ENCODE data around the gene ZNF483.
"Not testable (repeated sequence)": the region's sequence is repeated elsewhere in the genome, so short reads cannot be mapped to it uniquely, and the experiment has no call there.

ZNF483 gene

DNA sequence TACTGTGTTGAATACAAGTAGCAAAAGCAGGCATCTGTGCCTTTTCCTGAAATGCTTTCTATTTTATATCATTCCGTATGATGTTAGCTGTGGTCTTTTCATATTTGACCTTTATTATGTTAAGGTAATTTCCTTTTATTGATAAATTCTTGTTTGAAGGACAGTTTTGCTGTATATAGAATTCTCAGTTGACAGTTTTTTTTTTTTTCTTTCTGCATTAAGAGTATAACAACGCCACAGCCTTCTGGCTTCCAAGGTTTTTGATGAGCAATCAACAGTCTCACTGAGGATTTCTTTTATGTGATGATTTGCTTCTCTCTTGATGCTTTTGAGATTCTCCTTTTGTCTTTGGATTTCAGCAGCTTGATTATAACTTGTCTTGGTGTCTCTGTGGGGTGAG, 23.6 kb downstream of the ZNF483 start:
- no peak for DNase-seq

DNA sequence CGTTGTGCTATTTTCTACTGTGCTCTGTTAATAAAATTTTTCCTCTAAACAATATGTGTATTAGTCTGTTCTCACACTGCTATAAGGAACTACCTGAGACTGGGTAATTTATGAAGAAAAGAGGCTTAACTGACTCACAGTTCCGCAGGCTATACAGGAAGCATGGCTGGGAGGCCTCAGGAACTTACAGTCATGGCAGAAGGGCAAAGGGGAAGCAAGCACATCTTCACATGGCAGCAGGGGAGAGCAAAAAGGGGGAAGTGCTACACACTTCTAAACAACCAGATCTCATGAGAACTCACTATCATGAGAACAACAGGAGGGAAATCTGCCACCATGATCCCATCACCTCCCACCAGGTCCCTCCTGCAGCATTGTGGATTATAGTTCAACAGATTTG, 30.4 kb downstream of the ZNF483 start:
- DNase-seq: not testable (repeated sequence)

DNA sequence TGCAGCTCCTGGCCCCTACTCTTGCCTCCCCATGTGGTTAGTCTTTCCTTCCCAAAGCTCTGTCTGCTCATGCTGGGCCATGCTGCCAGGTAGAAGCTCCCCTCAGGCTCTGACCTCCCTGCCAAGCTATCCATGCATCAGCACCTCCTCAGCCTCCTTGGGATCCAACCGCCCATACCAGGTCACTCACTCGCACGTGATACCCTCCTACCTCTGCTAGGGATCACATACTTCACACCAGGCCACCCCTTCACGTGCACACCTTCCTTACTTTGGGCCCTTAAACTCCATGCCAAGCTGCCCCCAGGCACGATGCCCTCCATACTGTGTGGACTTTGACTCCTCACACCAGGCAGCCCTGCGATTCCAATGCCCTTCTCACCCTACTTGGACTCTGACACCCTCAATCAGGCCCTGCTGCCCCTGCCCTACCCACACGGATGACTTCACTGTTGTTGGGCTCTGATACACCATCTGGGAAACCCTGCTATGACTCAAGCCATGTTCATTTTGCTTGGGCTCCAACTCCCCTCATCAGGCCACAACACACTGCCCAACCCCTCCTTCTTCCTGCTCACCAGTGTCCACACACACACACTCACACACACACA, 34.1 kb downstream of the ZNF483 start:
- DNase-seq: no peak

DNA sequence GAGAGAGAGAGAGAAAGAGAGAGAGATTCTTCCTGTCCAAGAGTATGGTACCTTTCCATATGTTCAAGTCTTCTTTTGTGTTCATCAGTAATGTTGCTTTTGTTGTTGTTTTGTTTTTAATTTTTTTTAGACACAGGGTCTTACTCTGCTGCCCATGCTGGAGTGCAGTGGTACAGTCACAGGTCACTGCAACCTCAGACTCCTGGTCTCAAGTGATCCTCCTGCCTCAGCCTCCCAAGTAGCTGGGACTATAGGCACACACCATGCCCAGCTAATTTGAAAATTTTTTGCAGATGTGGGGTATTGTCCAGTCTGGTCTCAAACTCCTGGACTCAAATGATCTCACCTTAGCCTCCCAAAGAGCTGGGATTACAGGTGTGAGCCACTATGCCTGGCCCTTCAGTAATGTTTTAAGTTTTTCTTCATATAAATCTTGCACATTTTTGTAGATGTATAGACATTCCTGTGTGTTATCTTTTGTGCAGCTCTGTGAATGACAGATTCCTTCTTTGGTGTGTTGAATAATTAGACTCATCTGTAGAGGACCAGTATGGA, 36.3 kb downstream of the ZNF483 start:
- no peak for DNase-seq

DNA sequence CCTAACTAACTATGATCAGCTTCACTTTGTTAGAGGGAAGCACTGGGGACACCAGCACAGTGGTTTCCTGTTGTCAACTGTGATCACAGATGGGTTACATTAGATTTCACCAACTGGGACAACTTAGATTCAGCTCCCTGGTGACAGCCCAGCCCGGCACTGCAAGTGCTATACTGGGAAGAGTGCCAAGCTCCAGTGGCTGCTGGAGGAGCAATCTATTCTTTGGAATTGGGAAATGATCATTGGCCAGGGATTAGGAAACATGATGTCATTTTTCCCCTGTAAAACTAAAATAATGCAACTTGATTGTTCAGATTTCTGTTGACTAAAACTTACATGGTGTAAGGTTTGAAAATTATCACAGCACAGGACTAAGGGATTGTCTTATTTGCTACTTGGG, 41.3 kb downstream of the ZNF483 start:
- DNase-seq: no peak

DNA sequence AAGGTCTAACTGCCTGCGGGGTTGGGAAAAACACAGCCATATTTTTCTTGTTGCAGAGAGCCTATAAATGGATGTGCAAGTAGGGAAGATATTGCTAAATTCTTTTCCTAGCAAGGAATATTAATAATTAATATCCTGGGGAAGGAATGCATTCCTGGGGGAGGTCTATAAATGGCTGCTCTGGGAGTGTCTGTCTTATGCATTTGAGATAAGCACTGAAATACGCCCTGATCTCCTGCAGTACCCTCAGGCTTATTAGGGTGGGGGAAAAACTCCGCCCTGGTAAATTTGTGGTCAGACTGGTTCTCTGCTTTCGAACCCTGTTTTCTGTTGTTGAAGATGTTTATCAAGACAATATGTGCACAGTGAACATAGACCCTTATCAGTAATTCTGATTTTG, 43.1 kb downstream of the ZNF483 start:
- DNase-seq: not testable (repeated sequence)

DNA sequence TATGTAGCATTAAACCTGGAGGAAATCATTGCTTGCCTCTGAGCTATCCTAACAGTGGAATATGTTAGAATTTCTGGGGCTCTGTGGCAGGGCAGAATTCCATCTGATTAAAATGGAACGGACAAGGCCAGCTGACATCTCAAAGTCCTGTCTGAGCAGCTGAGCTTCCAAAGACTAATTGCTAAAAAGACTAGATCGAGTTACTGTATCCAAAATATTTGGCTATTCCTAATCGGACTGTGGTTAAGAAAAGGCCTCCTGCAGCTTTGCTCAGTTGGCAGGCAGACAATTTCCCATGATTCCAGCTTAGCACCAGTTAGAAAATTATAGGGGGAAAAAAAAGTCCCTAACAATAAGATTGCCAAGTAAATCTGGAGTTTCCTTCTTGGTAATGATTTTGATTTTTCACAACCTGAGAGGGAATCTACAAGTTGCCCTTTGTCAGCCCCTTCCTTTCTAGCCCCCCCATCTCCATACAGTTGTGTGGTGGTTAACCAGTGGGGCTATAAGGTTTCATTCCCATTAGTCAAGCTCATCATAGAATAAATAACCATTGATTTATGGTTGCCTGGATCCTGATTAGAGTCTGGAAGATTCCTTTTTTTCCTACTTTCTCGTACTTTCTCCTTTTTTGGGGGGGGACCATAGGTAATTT, 48.1 kb downstream of the ZNF483 start:
- DNase-seq: no peak

DNA sequence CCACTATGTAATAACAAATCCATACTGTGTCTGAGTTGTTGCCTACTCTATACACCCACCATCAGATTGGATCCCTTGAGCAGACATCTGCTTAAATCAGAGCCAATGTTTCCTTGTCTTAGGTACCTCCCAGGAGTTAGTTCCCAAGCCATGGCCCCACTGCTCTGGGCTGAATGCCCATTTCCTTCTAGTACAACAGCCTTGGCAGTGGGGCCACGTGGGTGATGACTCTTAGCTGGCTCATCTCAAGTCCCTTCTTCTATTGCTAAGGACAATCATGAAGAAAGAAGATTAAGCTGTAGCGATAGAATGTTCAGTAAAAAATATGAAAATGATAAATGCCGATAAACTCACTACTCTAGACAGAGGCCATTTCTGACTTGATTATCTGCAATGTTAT, 57.9 kb downstream of the ZNF483 start:
- DNase-seq: no peak

DNA sequence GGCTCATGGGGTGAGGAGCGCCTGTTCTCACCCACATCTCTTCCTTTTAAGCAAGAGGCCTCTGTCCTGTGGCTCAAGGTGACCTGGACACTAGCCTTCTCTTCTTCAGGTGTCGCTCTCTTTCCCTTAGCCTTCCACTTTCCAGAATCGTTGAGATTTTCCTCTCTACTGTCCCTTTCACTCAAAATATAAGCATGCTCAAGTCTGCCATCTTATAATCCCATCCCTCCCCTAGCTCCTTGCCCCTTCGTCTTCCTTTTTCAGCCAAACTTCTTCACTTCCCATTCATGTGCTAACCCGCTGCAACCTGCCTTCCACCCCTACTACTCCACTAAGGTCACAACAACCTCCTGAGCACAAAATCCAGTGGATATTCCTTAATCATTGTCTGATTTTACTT, 61.4 kb downstream of the ZNF483 start:
- DNase-seq: no peak

DNA sequence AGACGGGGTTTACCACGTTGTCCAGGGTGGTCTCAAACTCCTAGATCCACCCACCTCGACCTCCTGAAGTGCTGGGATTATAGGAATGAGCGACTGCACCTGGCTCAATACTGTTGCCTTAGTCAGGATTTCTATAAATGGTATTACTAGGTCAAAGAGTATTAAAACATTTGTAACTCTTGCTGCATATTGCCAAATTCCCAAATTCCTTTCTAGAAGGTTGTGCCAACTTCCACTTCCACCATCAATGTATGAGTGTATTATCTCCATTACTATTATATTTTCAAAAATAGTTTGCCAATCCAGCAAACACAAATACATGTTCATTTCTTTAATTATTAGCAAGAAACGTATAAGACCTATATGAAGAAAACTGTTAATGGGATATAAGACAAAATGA, 63.9 kb downstream of the ZNF483 start:
- no peak for DNase-seq

DNA sequence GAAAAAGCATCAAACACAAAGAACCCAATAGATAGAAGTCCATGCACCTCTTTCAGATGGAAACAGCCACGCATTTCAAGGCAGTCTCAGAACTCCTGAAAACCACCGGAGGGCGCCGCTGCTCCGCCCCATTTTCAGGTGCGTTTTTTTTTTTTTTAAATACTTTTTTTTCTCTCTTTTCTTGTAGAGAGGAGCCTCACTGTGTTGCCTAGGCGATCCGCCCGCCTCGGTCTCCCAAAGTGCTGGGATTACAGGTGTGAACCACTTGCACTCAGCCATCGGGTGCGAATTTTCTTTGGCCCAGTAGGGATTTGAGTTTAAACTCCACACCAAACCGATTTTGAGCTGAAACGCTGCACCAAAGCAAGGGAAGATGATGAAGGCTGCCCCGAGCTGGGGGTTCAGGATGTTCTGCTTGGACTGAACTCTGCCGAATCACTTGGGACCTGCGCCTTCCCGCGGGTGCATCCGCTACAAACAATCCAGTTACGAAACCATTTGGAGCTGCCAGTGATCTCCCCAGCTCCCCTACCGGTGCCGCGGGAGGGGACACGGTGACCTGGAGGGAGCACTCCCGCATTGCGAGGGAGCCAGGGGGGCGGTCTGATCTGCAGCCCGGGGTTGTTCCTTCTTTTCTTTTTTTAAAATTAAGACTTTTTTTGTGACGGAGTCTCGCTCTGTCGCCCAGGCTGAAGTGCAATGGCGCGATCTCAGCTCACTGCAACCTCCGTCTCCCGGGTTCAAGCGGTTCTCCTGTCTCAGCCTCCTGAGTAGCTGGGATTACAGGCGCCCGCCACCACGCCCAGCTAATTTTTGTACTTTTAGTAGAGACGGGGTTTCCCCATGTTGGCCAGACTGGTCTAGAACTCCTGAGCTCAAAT, 73.1 kb downstream of the ZNF483 start:
- DNase-seq: peak; percentile 66

DNA sequence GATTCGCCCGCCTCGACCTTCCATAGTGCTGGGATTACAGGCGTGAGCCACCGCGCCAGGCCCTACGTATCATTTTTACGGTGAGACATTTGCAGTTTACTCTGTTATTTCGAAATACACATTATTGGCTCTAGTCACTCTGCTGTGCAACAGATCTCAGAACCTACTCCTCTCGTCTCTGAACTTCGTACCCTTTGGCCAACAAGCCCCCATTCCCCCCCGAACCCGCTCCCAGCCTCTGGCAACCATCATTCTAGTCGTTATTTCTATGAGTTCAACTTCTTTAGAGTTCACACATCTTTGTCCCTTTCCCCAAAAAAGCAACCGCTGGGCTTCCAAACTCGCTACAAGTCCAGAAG, 73.7 kb downstream of the ZNF483 start:
- DNase-seq: no peak

DNA sequence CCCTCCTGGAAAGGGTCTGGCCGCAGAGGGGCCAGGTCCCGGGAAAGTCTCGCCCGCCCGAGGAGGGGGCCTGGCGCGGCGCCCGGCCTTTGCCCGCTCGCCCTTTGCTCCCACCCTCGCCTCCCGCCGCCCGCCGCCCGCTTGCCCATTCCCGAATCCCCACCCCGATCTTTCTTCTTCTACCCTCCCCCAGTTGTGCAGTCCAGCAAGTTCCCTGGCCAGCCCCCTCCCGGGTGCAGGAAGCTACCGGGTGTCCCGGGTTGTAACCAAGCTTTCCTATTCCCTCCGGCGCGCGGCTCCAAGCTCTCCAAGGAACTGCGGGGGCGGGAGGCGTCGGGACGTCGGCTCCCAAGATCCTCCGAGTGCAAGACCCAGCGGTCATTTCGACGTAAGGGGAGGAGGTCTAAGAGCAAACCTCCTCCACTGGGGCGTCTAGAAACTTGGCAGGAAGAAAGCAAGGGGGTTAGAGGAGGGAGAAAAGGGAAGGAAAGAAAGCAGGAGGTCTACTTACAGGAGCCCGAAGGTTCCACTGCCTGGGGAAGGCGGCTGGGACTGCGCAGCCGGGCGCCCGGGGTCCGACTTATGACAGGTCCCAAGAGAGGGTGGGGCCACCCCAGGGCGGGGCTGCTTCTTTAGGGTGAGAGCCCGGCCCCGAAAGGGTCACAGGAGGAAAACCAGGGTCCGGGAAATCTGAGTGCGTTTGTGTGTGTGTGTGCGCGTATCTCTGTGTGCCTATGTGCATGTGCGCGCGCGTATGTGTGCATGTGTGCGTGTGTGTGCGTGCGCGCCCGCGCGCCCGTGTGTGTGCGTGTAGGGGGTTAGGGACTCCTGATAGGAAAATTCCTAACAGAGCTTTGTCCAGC, 74.3 kb downstream of the ZNF483 start, which contains the start of gene PTGR1:
PTGR1 (minus strand) TSS at position 556 of the 863 bp plus-strand sequence. CDS start 2,225 bp downstream, outside the sequence.
- no peak for DNase-seq

DNA sequence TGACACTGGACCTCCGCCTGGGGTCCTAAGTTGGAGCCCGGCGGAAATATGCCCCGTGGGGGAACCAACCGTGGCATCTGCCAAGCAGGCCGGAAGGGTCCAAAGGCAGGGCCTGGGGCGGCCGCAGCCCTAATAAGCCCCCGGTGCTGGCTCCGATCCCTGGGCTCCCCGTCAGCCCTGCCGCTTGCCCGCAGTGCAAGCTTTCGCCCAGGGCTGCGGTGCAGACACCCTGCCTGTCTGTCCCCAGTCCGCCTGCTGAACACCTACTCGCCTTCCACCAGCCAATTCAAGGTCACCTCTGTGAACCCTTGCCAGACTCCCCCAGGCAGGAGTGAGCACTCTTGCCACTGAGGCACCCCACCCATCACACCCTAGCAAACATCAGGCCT, 75.0 kb downstream of the ZNF483 start:
- DNase-seq: no peak

DNA sequence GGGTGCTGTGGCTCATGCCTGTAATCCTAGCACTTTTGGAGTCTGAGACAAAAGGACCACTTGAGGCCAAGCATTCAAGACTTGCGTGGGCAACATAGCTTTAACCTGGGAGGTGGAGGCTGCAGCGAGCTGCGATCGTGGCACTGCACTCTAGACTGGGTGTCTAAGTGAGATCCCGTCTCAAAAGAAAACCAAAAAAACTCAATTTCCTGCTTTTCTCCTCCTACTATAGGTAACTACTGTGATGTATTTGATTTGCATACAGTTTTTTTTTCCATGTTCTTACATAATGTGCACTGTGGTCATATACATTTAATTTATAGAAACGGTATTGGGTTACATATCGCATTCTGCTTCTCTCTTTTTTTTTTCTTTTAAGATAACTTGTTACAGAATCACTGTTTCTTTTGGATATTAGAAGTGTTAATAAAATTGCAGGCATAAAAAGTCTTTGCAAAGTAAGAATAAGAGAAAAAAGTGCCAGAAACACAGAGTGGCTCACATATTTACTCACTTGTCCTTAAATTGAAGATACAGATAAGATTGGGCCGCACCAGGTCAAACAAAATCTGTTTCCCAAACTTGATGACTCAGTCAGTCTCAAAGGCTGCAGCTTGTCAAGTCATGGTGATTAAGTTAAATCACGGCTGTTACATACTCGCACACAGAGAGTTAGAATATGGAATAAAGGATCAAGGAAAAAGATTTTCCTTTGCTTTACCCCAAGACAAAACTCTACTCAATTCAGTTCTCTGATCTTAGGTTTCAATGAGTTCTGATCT, 76.4 kb downstream of the ZNF483 start:
- DNase-seq: no peak

DNA sequence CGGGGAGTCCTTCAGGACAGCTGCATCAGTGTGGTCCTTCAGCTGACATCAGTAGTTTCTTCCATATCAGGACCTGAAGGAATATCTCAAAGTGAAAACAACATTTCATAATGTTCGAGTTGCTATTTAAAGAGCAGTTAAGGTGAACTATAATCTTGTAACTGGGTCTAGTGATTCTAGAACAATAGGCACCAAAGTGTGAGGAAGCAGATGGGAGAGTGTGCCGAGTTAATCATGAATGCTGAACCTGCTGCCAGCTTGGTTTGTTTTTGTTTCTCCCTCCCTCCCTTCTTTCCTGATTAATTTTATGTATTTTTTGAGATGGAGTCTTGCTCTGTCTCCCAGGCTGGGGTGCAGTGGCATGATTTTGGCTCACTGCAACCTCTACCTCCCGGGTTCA, 78.1 kb downstream of the ZNF483 start:
- DNase-seq: no peak

DNA sequence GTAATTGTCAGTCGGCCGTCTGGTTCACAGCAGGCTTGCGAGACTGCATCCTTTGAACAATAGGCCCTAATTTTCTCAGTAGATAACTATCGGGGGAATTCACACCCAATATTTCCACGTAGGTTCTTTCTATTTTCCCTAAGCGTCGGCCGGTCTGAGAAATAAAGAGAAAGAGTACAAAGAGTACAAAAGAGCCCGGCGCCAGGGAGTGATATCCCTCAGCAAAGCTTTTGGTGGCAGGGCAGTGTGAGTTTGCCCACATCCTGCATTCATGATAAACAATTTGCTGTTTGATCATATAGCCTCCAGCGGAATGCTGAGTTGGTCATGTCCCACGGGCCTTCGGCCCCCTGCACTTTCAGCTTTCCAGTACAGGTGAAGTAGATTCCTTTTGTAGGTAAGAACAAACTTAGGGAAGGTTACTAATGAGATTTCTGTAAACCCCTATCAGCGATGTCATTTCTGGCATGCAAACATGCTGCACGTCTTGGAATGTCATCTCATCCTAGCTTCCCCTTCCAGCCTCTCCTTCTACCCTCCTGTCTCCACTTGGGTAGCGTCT, 79.2 kb downstream of the ZNF483 start:
- no peak for DNase-seq

DNA sequence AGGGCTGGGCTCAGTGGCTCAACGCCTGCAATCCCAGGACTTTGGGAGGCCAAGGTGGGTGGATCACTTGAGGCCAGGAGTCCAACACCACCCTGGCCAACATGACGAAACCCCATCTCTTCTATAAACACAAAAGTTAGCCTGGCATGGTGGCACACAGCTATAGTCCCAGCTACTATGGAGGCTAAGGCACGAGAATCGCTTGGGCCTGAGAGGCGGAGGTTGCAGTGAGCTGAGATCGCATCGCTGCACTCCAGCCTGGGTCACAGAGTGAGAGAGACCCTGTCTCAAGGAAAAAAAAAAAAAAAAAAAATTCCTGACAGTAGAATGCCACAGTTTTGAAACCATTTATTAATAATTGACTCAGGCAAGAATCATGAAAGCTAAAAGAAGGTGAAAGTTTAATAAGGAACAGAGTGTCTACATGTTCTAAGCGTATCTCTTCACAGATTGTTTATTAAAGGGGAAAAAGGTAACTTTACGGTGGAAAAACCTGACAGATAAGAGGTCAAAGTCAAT, 80.1 kb downstream of the ZNF483 start:
- DNase-seq: no peak

DNA sequence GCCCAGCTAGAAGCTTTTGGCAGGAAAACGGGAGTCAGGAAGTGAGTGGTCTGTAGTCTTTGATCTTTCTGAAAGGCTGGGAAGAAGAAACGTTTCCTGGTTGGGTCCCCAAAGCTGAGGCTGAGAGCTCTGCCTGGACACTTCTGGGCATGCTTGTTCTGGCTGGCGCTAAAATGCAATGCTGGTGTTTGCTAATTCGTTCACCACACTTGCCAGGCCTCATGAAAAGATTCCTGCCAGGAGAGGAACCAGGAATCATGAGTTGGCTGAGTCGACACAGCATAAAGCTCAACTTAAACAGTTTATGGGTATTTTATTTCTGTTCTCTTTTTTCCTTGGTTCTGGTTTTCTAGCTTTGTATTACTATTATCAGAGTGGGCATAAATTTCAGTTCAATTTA, 85.2 kb downstream of the ZNF483 start:
- DNase-seq: no peak

DNA sequence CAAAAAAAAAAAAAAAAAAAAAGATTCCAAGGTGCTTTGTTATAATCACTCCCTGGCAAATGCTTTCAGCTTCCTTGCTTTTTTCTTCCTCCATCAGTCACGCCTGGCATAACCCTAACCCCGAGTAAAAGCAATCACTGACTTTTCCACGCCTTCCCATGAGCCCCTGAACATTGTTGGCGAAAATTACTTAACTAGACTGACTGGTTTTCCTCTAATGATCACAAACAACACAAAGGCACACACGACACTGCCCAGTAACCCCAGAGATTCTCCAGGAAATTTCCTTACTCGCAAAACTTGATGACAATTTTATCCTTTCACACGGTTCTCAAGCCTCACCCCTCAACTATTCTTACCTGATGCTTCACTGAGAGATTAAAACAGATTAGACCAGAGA, 85.9 kb downstream of the ZNF483 start:
- no peak for DNase-seq

DNA sequence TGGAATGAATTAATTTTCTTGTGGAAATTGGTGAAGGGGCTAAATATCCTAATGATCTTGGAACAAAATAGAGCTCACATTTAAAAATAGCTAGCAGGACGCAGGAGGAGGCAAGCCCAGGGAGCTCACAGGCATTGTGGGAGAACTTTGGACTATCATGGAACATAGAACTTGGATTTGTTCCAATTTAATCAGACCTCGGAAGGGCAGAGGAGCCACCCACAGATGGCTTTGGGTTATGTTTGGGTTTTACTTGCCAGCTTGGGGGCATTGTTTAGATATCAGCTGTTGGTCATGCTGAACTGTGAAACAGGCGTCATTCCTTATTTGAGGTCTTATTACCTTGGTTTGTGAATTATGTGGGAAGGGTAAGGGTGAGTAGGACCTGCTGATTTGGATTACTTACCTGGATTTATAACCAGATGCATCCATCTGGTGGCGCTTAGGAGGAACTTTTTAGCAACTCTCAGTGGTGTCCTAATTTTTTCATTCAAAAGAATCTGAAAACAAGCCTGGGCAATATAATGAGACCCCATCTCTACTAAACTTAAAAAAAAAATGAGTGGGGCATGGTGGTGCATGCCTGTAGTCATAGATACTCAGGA, 88.6 kb downstream of the ZNF483 start:
- DNase-seq: no peak
